OCI-LY1 (cell line): Measurements from ENCODE around the gene MPHOSPH8.

Experiments
- EZH2 ChIP-seq: fragments of 200-600 bp; sonication (generic), shearing (Covaris generic); IDR thresholded peaks from 2 replicates; pipeline ENCODE4 v1.8.0; 2017; ENCODE audit warnings: borderline replicate concordance, mixed run types, mild to moderate bottlenecking, antibody characterized with exemption, low read length, moderate library complexity, mixed read lengths
- TF ChIP-seq, protein P1 (sequence below): fragments of 200-600 bp; sonication (generic), shearing (Covaris generic); IDR thresholded peaks from 2 replicates; pipeline ENCODE4 v1.5.1; 2017; ENCODE audit warnings: mild to moderate bottlenecking, antibody characterized with exemption, low read length, moderate library complexity, mixed read lengths

DNA sequence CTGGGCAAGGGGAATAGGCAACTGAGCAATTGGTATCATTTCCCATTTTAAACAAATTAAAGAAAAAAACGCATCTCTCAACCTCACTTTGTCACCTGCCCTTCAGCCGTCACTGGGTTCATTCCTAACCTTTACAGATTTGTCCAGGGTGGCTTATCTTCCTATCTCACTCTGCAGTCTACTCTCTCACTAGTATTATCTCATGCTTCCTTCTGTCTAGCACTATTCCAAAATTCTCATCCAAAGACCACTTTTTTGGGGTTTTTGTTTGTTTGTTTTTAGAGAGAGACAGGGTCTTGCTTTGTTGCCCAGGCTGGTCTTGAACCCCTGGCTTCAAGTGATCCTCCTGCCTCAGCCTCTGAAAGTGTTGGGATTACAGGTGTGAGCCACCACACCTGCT, 26.7 kb upstream of the MPHOSPH8 start:
- TF ChIP-seq, protein P1, sequence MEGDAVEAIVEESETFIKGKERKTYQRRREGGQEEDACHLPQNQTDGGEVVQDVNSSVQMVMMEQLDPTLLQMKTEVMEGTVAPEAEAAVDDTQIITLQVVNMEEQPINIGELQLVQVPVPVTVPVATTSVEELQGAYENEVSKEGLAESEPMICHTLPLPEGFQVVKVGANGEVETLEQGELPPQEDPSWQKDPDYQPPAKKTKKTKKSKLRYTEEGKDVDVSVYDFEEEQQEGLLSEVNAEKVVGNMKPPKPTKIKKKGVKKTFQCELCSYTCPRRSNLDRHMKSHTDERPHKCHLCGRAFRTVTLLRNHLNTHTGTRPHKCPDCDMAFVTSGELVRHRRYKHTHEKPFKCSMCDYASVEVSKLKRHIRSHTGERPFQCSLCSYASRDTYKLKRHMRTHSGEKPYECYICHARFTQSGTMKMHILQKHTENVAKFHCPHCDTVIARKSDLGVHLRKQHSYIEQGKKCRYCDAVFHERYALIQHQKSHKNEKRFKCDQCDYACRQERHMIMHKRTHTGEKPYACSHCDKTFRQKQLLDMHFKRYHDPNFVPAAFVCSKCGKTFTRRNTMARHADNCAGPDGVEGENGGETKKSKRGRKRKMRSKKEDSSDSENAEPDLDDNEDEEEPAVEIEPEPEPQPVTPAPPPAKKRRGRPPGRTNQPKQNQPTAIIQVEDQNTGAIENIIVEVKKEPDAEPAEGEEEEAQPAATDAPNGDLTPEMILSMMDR = no peak
- no peak for TF ChIP-seq EZH2
